Memory B cell (primary cell): ENCODE results near the gene SPRED2.

ENCODE experiments used
- ATAC-seq: fragments of 150-1000 bp; cut with Tn5 transposase; 2 replicates; pipeline ENCODE4 v1.10.0; 2021; ENCODE audit warnings: low read depth, mild to moderate bottlenecking, moderate library complexity
- DNase-seq, 2 donors: peaks; one replicate each; pipeline ENCODE4 v3.0.0; 2022; ENCODE audit warnings: low spot score in 2 of 2
- H3K27ac Mint-ChIP-seq: one replicate; pipeline ENCODE4 v1.8.0; 2022; ENCODE audit warnings: mild to moderate bottlenecking, moderate library complexity, mixed read lengths
- H3K27me3 Mint-ChIP-seq: one replicate; pipeline ENCODE4 v1.8.0; 2022; ENCODE audit warnings: mixed read lengths
- H3K36me3 Mint-ChIP-seq: one replicate; pipeline ENCODE4 v1.8.0; 2022; ENCODE audit warnings: mild to moderate bottlenecking, mixed read lengths
- H3K4me1 Mint-ChIP-seq: one replicate; pipeline ENCODE4 v1.8.0; 2022; ENCODE audit warnings: mixed read lengths
- H3K4me3 Mint-ChIP-seq: one replicate; pipeline ENCODE4 v1.8.0; 2022; ENCODE audit warnings: mild to moderate bottlenecking, moderate library complexity, mixed read lengths
- H3K9me3 Mint-ChIP-seq: one replicate; pipeline ENCODE4 v1.8.0; 2022; ENCODE audit warnings: mixed read lengths

Gene SPRED2

DNA sequence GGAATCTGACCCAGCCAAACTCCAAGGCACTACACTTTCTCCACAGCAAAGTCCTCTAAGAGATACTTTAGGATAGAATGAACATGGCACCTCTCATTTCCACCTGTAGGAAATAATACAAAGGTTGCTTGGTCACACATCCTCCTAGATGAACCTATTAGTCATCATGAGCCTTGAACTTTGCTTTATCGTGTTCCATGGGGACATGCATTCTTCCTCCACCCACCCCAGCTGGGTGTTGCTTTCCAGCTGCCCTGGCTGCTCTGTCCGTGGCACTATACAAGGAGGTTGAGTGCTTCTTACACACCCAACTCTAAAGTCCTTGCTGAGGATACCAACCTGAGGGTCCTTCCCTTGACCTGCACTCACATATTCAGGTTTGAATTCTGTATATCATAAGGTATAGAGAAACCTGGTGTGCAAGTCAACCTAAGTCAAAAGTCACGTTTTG, 52.7 kb downstream of the SPRED2 start:
- H3K9me3 Mint-ChIP-seq: no peaks in the 10 kb centered on the region
- H3K4me3 Mint-ChIP-seq: no peak overlapping the region
- no peaks in the 10 kb centered on the region for H3K36me3 Mint-ChIP-seq
- ATAC-seq: no peak
- no peak for DNase-seq
- no peak overlapping the region for H3K27ac Mint-ChIP-seq
- peaks cover 24% of the 10 kb centered on the region for H3K4me1 Mint-ChIP-seq
- peaks cover 26% of the 10 kb centered on the region for H3K27me3 Mint-ChIP-seq

DNA sequence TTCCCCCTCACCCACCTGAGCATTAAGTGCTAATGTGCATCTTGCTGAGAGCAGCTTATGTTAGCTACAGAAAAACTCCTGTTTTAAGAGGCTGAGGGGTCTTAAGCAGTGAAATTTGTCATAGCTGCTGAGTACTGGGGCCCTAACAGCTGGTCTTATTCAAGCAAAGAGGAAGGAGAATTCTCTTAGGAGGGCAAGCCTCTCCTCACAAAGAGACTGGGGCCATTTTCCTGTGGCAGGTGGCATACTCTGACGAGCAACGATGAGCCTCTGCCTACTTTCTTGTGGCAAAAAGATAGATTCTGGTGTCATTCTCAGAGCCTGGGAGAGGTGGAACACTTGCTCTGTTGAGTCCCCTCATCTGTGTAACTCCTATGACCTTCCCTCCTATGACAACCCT, 53.2 kb downstream of the SPRED2 start:
- no peak overlapping the region for H3K4me3 Mint-ChIP-seq
- no peak for DNase-seq
- no peaks in the 10 kb centered on the region for H3K9me3 Mint-ChIP-seq
- H3K27me3 Mint-ChIP-seq: peaks cover 26% of the 10 kb centered on the region
- no peak overlapping the region for H3K27ac Mint-ChIP-seq
- peaks cover 20% of the 10 kb centered on the region for H3K4me1 Mint-ChIP-seq
- H3K36me3 Mint-ChIP-seq: no peaks in the 10 kb centered on the region
- no peak for ATAC-seq

DNA sequence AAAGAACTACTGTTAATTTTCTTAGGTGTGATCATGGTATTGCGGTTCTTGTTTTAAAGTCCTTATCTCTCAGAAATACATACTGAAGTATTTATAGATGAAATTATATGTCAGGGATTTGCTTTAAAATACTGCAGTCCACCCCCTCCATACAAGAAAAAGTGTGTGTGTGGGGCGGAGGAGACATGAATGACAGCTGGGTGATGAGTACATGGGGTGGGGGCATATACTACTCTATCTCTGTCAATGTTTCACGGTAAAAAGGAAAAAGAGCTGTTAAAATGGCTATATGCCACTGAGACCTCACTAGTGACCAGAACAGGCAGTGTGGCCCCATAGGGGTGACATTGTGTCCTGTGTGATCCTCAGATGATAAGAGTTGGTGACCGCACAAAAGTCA, 54.1 kb downstream of the SPRED2 start:
- Mint-ChIP-seq H3K4me1 (peaks cover 13% of the 10 kb centered on the region), H3K36me3 (no peaks in the 10 kb centered on the region), H3K4me3 (no peak overlapping the region), H3K27ac (no peak overlapping the region), H3K27me3 (peaks cover 24% of the 10 kb centered on the region), H3K9me3 (no peaks in the 10 kb centered on the region)
- DNase-seq (no peak), ATAC-seq (no peak)

DNA sequence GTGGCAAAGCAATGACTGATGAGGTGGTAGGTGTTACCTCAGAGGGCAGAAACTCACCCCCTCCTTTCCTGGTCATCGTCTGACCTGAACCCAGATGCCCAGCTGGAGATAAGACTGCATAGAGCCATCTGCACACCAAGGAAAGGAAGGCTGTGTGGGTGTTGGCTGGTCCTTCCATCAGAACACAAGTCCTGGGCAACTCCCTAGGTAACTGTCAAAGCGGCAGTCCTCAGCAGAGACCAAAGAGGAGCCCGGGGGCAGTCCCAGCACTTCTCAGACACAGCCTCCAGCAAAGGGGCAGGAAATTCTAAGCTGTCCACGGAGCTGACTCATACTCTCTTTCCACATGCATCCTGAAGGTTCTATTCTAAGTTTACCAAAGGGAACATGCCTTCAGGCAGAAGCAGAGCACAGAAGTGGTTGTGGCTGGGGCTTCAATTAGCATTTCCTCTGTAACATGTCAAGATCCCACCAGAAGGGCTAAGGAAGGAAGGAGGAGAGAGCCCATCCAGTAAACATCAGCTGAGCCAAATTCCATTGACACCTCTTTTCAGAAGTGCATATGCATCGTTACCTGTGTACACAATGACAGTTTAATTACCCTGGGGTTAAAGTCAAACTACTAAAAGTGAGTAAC, 54.7 kb downstream of the SPRED2 start:
- Mint-ChIP-seq H3K36me3 (no peaks in the 10 kb centered on the region), H3K9me3 (no peaks in the 10 kb centered on the region), H3K4me1 (peaks cover 7% of the 10 kb centered on the region), H3K27me3 (peaks cover 24% of the 10 kb centered on the region), H3K4me3 (no peak overlapping the region), H3K27ac (no peak overlapping the region)
- no peak for DNase-seq
- no peak for ATAC-seq

DNA sequence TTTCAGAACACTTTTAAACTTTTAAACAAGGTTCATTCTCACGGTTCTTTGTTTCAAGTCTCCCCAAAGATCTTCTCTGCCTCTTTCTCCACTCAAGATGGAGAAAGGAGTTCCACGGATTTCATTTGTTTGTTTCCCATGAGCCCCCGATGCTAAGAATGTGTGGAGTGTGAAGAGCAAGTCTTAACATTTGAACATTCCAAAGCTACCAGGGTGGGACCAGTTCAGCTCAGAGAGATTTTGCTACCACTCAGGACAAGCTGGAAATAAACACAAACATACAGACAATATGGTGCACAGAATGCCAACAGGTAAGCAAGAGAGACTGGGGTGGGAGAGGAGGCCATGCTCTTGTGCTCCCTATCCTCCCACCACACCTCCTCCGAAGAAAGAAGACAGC, 56.7 kb downstream of the SPRED2 start:
- no peak for DNase-seq

DNA sequence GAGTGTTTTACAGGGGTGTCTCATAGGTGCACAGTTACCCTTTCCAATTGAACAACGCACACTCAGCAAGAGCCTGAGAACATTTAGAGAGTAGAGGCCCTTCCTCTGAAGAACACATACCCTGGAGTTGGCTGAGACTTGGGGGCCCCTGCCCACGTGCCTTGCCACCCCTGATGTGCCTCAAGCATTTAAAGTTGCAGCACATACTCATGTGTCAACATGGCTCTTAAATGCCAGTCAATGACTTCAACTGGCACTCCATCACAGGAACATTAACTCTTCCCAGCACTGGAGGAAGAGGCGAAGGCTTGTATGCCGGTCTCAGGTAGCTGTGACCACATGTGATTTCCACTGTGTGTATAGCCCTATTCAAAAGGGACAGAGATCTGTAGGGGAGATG, 57.4 kb downstream of the SPRED2 start:
- H3K9me3 Mint-ChIP-seq: no peaks in the 10 kb centered on the region
- no peak overlapping the region for H3K4me3 Mint-ChIP-seq
- no peak for DNase-seq
- H3K27ac Mint-ChIP-seq: no peak overlapping the region
- H3K36me3 Mint-ChIP-seq: no peaks in the 10 kb centered on the region
- no peak for ATAC-seq
- H3K4me1 Mint-ChIP-seq: peaks cover 7% of the 10 kb centered on the region
- H3K27me3 Mint-ChIP-seq: peaks cover 27% of the 10 kb centered on the region

More for the DNA sequence above, 56.7 kb downstream of the SPRED2 start:
- no peak overlapping the region for H3K27ac Mint-ChIP-seq
- H3K36me3 Mint-ChIP-seq: no peaks in the 10 kb centered on the region
- no peak overlapping the region for H3K4me3 Mint-ChIP-seq
- H3K9me3 Mint-ChIP-seq: no peaks in the 10 kb centered on the region
- H3K4me1 Mint-ChIP-seq: peaks cover 2% of the 10 kb centered on the region
- ATAC-seq: no peak
- peaks cover 27% of the 10 kb centered on the region for H3K27me3 Mint-ChIP-seq

DNA sequence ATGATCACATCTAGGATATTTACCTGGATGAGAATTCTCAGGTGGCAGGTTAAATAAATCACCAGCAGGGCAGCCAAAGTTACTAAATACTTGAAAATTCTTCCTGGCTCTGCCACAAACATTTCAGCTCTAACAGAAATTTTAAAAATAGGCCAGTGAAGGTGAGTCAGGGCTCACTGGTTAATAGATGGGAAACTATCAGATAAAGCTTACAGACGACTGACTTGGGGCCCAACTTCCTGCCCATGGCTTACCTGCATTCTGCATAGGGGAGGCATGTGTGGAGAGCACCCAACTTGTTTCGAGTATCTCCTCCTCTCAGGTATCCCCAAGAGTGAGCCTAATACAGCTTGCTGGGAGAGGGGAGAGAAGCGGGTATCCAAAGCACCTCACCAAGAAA, 57.8 kb downstream of the SPRED2 start:
- DNase-seq: no peak
- ATAC-seq: no peak

DNA sequence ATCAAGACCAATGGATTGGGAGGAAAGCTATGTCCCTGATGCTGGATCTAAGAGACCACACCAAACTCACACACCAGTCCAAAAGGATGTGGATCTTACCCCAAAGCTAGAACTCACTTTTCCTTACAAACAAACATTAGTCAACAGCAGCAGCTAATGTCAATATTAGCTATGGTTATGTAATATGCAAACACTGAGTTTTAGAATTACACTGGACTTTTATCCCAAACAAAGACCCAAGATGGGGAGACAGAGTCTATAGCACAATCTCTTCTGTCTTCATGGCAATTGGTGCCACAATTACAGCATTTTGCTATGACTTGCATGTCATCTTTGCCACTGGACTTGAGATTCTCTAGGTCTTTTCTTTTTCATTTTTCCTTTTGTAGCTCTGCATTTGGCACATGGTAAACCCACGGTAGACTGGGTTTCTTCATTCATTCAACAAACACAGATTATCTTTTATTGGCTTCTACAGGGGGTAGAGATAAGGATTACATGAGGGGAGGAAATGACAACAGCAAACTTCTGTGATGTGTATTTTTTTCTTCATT, 59.0 kb downstream of the SPRED2 start:
- DNase-seq: no peak
- Mint-ChIP-seq H3K27ac (no peak overlapping the region), H3K4me1 (peaks cover 7% of the 10 kb centered on the region), H3K9me3 (no peaks in the 10 kb centered on the region), H3K4me3 (no peak overlapping the region), H3K27me3 (peaks cover 24% of the 10 kb centered on the region), H3K36me3 (no peaks in the 10 kb centered on the region)
- no peak for ATAC-seq

More for the DNA sequence above, 57.8 kb downstream of the SPRED2 start:
- Mint-ChIP-seq H3K27me3 (peaks cover 23% of the 10 kb centered on the region), H3K36me3 (no peaks in the 10 kb centered on the region), H3K4me3 (no peak overlapping the region), H3K9me3 (no peaks in the 10 kb centered on the region), H3K27ac (no peak overlapping the region), H3K4me1 (peaks cover 7% of the 10 kb centered on the region)

DNA sequence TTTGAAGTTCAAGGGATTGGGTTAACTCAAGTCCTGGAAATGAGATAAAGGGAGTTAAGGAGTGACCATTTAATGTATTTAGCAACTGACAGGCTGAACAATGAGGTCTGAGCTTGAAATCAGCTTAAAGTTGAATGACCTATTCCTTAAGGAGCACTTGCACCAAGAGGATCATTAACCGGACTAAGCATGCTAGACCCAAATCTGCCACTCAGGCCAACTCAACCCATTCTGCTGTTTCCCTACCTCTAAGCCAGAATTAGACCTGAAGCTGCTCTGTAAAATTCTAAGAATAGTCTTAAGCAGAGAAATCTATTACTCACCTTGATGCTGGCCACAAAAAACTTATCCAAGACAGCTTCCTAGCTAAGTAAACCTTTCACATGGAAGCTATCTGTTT, 59.8 kb downstream of the SPRED2 start:
- no peak overlapping the region for H3K27ac Mint-ChIP-seq
- H3K27me3 Mint-ChIP-seq: peaks cover 17% of the 10 kb centered on the region
- peaks cover 7% of the 10 kb centered on the region for H3K4me1 Mint-ChIP-seq
- DNase-seq (no peak), ATAC-seq (no peak)
- H3K9me3 Mint-ChIP-seq: no peaks in the 10 kb centered on the region
- H3K4me3 Mint-ChIP-seq: no peak overlapping the region
- H3K36me3 Mint-ChIP-seq: no peaks in the 10 kb centered on the region

DNA sequence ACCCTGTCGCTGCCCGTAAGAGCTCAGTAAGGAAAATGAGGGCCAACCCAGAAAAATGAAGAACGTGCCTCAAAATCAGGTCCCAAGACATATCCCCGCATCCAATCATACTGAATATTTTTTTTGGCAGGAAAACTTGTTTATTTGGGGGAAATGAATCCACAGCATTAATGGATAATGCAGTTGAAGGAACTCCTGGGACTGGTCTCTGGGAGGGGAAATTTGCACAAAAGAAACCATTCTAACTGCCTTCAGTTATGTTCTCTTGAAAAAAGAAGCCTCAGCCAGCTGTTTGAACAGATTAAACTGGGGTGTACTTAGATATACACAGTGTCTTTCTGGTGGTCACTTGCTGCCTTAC, 61.3 kb downstream of the SPRED2 start:
- DNase-seq (no peak), ATAC-seq (no peak)
- Mint-ChIP-seq H3K27ac (no peak overlapping the region), H3K36me3 (no peaks in the 10 kb centered on the region), H3K4me3 (no peak overlapping the region), H3K4me1 (peaks cover 7% of the 10 kb centered on the region), H3K9me3 (no peaks in the 10 kb centered on the region), H3K27me3 (peaks cover 16% of the 10 kb centered on the region)

DNA sequence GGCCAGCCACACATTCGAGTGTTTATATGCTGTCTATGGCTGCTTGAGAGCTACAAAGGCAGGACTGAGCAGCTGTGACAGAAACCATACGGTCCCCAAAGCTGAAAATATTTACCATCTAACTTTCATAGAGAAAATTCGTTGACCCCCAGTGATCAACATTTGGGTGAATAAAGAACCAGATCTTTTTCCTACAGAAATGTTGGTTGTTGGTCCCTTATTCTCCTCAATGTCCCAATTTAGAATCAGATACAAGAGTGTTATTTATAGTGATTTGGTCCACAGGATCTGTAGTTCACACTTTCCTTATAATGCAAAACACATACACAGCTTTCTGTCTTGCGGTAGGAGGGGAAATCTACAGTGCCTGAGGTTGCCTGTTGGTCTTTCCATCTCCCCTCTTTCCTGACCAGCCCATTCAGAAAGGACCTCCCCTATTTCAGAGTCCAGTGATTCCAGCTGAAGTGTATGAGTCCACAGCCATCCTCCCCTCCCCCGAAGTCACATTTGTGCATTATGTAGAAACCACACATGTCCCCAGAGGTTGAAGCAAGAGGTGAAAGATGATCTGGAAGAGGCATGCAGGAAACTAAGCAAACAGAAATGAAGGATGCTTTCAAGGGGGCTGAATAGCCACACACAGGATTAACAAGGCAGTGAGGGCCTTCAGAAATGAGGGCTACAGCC, 61.9 kb downstream of the SPRED2 start:
- Mint-ChIP-seq H3K27me3 (peaks cover 13% of the 10 kb centered on the region), H3K4me1 (peaks cover 7% of the 10 kb centered on the region), H3K9me3 (no peaks in the 10 kb centered on the region), H3K27ac (no peak overlapping the region), H3K36me3 (no peaks in the 10 kb centered on the region), H3K4me3 (no peak overlapping the region)
- ATAC-seq (peak; percentile 22), DNase-seq (no peak)

DNA sequence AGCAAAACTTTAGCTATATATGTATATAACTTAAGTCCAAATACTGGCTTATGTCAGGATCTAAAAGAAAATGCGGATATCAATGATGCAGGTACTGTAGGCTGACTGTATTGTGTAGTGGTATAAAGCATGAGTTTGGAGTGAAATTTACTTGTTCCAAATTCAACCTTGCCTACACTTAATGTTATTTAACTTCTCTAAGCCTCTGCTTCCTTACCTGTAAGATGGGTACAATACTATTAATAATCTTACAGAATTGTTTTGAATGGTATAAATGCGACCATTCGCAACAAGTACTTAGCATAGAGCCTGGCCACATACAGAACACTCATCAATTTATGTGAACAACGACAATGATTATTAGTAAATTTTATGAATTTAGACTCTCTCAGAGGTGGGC, 62.4 kb downstream of the SPRED2 start:
- H3K36me3 Mint-ChIP-seq: no peaks in the 10 kb centered on the region
- ATAC-seq (no peak), DNase-seq (no peak)
- H3K9me3 Mint-ChIP-seq: no peaks in the 10 kb centered on the region
- no peak overlapping the region for H3K27ac Mint-ChIP-seq
- no peak overlapping the region for H3K4me3 Mint-ChIP-seq
- peaks cover 13% of the 10 kb centered on the region for H3K27me3 Mint-ChIP-seq
- peaks cover 7% of the 10 kb centered on the region for H3K4me1 Mint-ChIP-seq

DNA sequence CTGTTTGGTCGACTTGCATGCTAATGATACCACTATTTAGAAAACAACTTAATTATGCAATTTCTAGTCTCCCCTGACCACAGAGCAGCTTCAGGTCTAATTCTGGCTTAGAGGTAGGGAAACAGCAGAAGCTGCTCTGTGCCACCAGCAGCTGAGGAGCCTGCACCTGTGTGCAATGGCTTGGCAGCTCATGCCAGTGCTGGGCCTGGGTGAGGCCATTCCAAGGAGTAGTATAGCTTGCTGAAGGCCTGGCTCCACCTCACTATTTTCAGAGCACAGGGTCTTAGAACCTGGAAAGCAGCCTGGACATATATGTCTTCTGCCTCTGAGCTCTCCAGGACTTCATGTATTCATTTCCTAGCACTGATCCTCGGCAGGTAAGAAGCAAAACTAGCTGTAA, 62.8 kb downstream of the SPRED2 start:
- no peak overlapping the region for H3K4me3 Mint-ChIP-seq
- peaks cover 7% of the 10 kb centered on the region for H3K4me1 Mint-ChIP-seq
- DNase-seq: no peak
- H3K27me3 Mint-ChIP-seq: peaks cover 13% of the 10 kb centered on the region
- no peaks in the 10 kb centered on the region for H3K9me3 Mint-ChIP-seq
- ATAC-seq: no peak
- H3K27ac Mint-ChIP-seq: no peak overlapping the region
- H3K36me3 Mint-ChIP-seq: no peaks in the 10 kb centered on the region

DNA sequence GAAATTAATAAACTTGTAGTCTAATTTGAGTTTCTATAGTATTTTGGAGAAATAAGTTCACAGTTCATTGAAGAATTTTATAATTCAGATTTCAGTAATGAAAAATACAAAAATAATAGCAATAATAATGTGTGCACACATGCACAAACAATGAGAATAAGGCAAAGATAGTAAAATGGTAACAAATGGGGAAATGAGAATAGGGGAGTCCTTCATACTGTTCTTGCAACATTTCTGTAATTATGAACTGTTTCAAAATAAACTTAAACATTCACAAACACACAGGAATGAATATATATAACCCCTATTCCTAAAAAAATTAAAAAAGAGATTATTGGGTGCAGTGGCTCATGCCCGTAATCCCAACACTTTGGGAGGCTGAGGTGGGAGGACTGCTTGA, 63.9 kb downstream of the SPRED2 start:
- H3K9me3 Mint-ChIP-seq: no peaks in the 10 kb centered on the region
- peaks cover 14% of the 10 kb centered on the region for H3K27me3 Mint-ChIP-seq
- no peak overlapping the region for H3K4me3 Mint-ChIP-seq
- peaks cover 7% of the 10 kb centered on the region for H3K4me1 Mint-ChIP-seq
- no peaks in the 10 kb centered on the region for H3K36me3 Mint-ChIP-seq
- H3K27ac Mint-ChIP-seq: no peak overlapping the region
- ATAC-seq (no peak), DNase-seq (no peak)

DNA sequence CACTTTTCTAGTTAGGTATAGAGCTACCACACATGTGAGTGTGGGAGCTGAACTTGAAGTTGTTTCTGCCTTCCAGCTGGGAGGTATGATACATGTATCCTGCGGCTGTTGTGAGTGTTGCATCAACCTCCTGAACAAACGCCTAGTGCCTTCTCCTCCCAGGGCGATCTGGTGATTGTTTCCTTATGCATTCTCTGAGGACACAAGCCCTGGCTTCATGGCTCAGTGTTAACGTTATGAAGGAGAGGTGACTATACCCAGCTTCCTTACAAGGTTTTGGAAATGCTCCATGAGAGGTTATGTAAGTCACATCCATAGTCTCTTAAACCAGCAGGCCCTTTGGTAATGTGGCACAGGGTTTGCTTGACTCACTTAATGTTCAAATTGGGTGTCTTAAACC, 64.9 kb downstream of the SPRED2 start:
- no peak for DNase-seq
- Mint-ChIP-seq H3K36me3 (no peaks in the 10 kb centered on the region), H3K9me3 (no peaks in the 10 kb centered on the region), H3K27ac (no peak overlapping the region), H3K27me3 (peaks cover 15% of the 10 kb centered on the region), H3K4me3 (no peak overlapping the region), H3K4me1 (peaks cover 7% of the 10 kb centered on the region)
- no peak for ATAC-seq
